SK-N-SH treated with all-trans-retinoic acid at 6 μM for 48 hours (cell line): ENCODE results near the gene TOM1L1.
A peak's percentile ranks its signal among the peaks of the same experiment; 100 is the strongest.

Source experiments
- ATAC-seq: fragments of 200-7000 bp; cut with Tn5 transposase; 3 replicates; pipeline ENCODE4 v1.9.1; 2020; ENCODE audit warnings: mild to moderate bottlenecking, moderate library complexity
- ARNTL ChIP-seq: fragments of 450-650 bp; formaldehyde crosslinking; IDR thresholded peaks from 2 replicates; pipeline ENCODE4 v1.5.0; 2020; ENCODE audit warnings: low read depth, mild to moderate bottlenecking, moderate library complexity, borderline replicate concordance
- BACH2 ChIP-seq: fragments of 250-450 bp; sonication (Bioruptor Pico); IDR thresholded peaks from 2 replicates; pipeline ENCODE4 v1.9.0; 2021; ENCODE audit warnings: mild to moderate bottlenecking, borderline replicate concordance
- CREB5 ChIP-seq: fragments of 250-450 bp; sonication (Bioruptor Pico); IDR thresholded peaks from 2 replicates; pipeline ENCODE4 v1.5.1; 2020; ENCODE audit warnings: low read depth, mild to moderate bottlenecking, moderate library complexity
- CSDC2 ChIP-seq: fragments of 250-450 bp; sonication (Bioruptor Pico); IDR thresholded peaks from 2 replicates; pipeline ENCODE4 v1.5.0; 2020; ENCODE audit warnings: mild to moderate bottlenecking, moderate library complexity
- CSRNP3 ChIP-seq: fragments of 250-450 bp; sonication (Bioruptor Pico); IDR thresholded peaks from 2 replicates; pipeline ENCODE4 v1.5.1; 2021; ENCODE audit warnings: mild to moderate bottlenecking, moderate library complexity
- ESRRG ChIP-seq: fragments of 250-450 bp; sonication (Bioruptor Pico); IDR thresholded peaks from 2 replicates; pipeline ENCODE4 v1.6.1; 2021; ENCODE audit warnings: mild to moderate bottlenecking
- GLIS3 ChIP-seq: fragments of 250-450 bp; sonication (Bioruptor Pico); IDR thresholded peaks from 2 replicates; pipeline ENCODE4 v1.5.0; 2020; ENCODE audit warnings: mild to moderate bottlenecking, moderate library complexity
- ISL1 ChIP-seq: fragments of 250-450 bp; sonication (Bioruptor Pico); IDR thresholded peaks from 2 replicates; pipeline ENCODE4 v2.1.2; 2022; ENCODE audit warnings: mild to moderate bottlenecking, moderate library complexity
- OSR1 ChIP-seq: fragments of 250-450 bp; sonication (Bioruptor Pico); IDR thresholded peaks from 2 replicates; pipeline ENCODE4 v1.8.0; 2022; ENCODE audit warnings: moderate library complexity, mild to moderate bottlenecking, inconsistent platforms
- PATZ1 ChIP-seq: fragments of 250-450 bp; sonication (Bioruptor Pico); IDR thresholded peaks from 2 replicates; pipeline ENCODE4 v1.8.0; 2020; ENCODE audit warnings: mild to moderate bottlenecking, moderate library complexity, borderline replicate concordance
- POU6F1 ChIP-seq: fragments of 250-450 bp; sonication (Bioruptor Pico); IDR thresholded peaks from 2 replicates; pipeline ENCODE4 v1.8.0; 2021; ENCODE audit warnings: low read depth, mild to moderate bottlenecking, moderate library complexity, borderline replicate concordance
- PPARA ChIP-seq: fragments of 250-450 bp; sonication (Bioruptor Pico); IDR thresholded peaks from 2 replicates; pipeline ENCODE4 v1.5.0; 2020; ENCODE audit warnings: mild to moderate bottlenecking, borderline replicate concordance
- SNAI2 ChIP-seq: fragments of 250-450 bp; sonication (Bioruptor Pico); IDR thresholded peaks from 2 replicates; pipeline ENCODE4 v1.5.0; 2020; ENCODE audit warnings: mild to moderate bottlenecking, moderate library complexity
- TOX ChIP-seq: fragments of 250-450 bp; sonication (Bioruptor Pico); IDR thresholded peaks from 2 replicates; pipeline ENCODE4 v1.8.0; 2021; ENCODE audit warnings: mild to moderate bottlenecking, moderate library complexity, borderline replicate concordance
- TSHZ2 ChIP-seq: fragments of 250-450 bp; sonication (Bioruptor Pico); IDR thresholded peaks from 2 replicates; pipeline ENCODE4 v1.5.0; 2020; ENCODE audit warnings: mild to moderate bottlenecking, moderate library complexity
- ZC3H10 ChIP-seq: fragments of 250-450 bp; sonication (Bioruptor Pico); IDR thresholded peaks from 2 replicates; pipeline ENCODE4 v1.5.1; 2021; ENCODE audit warnings: mild to moderate bottlenecking, moderate library complexity
- ZFP3 ChIP-seq: fragments of 250-450 bp; sonication (Bioruptor Pico); IDR thresholded peaks from 2 replicates; pipeline ENCODE4 v1.5.0; 2020; ENCODE audit warnings: mild to moderate bottlenecking, moderate library complexity
- ZFP30 ChIP-seq: fragments of 450-650 bp; formaldehyde crosslinking; IDR thresholded peaks from 2 replicates; pipeline ENCODE4 v1.5.0; 2022; ENCODE audit warnings: mild to moderate bottlenecking, moderate library complexity
- ZNF565 ChIP-seq: fragments of 450-650 bp; formaldehyde crosslinking; conservative IDR thresholded peaks from 2 replicates; pipeline ENCODE4 v1.5.0; 2020; ENCODE audit warnings: low read depth, mild to moderate bottlenecking, moderate library complexity
- ZNF70 ChIP-seq: fragments of 450-650 bp; formaldehyde crosslinking; IDR thresholded peaks from 2 replicates; pipeline ENCODE4 v1.5.0; 2020; ENCODE audit warnings: mild to moderate bottlenecking, moderate library complexity
- ZNF8 ChIP-seq: fragments of 450-650 bp; formaldehyde crosslinking; IDR thresholded peaks from 2 replicates; pipeline ENCODE4 v1.5.0; 2020; ENCODE audit warnings: mild to moderate bottlenecking, moderate library complexity

TOM1L1 gene

GRCh38 chr17:54982399-54982798 lies 81.7 kb downstream of the TOM1L1 start:
- ATAC-seq: peak; percentile 53; the same call in 2 of the 3 replicates
- TF ChIP-seq TOX (CRISPR knock-in tag) (no peak), BACH2 (CRISPR knock-in tag) (no peak), CREB5 (CRISPR knock-in tag) (no peak), CSRNP3 (no peak)

- ATAC-seq: no peak; the same call in 2 of the 3 replicates
Observed at GRCh38 chr17:54983260-54983659, 82.6 kb downstream of the TOM1L1 start.

GRCh38 chr17:54985476-54985875 lies 84.8 kb downstream of the TOM1L1 start:
- no peak for ATAC-seq
- TF ChIP-seq OSR1 (CRISPR knock-in tag) (no peak), ZC3H10 (CRISPR knock-in tag) (no peak), CSRNP3 (no peak), ISL1 (CRISPR knock-in tag) (no peak), TSHZ2 (CRISPR knock-in tag) (no peak), POU6F1 (no peak), CSDC2 (CRISPR knock-in tag) (no peak), ZNF70 (CRISPR knock-in tag) (no peak), PPARA (no peak), TOX (CRISPR knock-in tag) (no peak), ARNTL (CRISPR knock-in tag) (no peak), SNAI2 (no peak), ESRRG (no peak), CREB5 (CRISPR knock-in tag) (no peak), ZNF565 (CRISPR knock-in tag) (no peak), GLIS3 (no peak), ZFP30 (CRISPR knock-in tag) (no peak)

More at GRCh38 chr17:54983260-54983659, 82.6 kb downstream of the TOM1L1 start:
- TF ChIP-seq ZNF8: no peak
- TF ChIP-seq GLIS3: no peak

- no peak for ATAC-seq
- TF ChIP-seq CSRNP3: no peak
- no peak for TF ChIP-seq ZNF565 (CRISPR knock-in tag)
- TF ChIP-seq ZFP3 (CRISPR knock-in tag): no peak
- TF ChIP-seq ARNTL (CRISPR knock-in tag): no peak
- no peak for TF ChIP-seq CSDC2 (CRISPR knock-in tag)
- TF ChIP-seq GLIS3: no peak
- no peak for TF ChIP-seq PATZ1
- no peak for TF ChIP-seq SNAI2
Observed at GRCh38 chr17:54990118-54990517, 89.5 kb downstream of the TOM1L1 start.
